H9 (cell line): ENCODE data around the gene PMIS2. TPM values are rescaled to one million over a fixed set of nuclear protein-coding genes. Genes with fewer than 3 reads are reported as not detected.

Experiments
- DNase-seq: peaks from one replicate; pipeline ENCODE4 v3.0.0-alpha.2; 2017
- H2AFZ ChIP-seq: one replicate; pipeline ENCODE4 v1.6.1; 2013; ENCODE audit warnings: mild to moderate bottlenecking, low read length, control low read depth, moderate library complexity
- H2AK5ac ChIP-seq: 2 replicates; pipeline ENCODE4 v1.6.1; 2013; ENCODE audit warnings: low read length, control low read depth, mixed read lengths; ENCODE audit not compliant: insufficient read length
- H2BK120ac ChIP-seq: one replicate; pipeline ENCODE4 v1.6.1; 2013; ENCODE audit warnings: low read depth, mild to moderate bottlenecking, low read length, control low read depth, inconsistent platforms; ENCODE audit not compliant: poor library complexity, severe bottlenecking
- H2BK12ac ChIP-seq: 2 replicates; pipeline ENCODE4 v1.6.1; 2013; ENCODE audit warnings: low read length, control low read depth, mixed read lengths, low read depth; ENCODE audit not compliant: insufficient read length
- H2BK15ac ChIP-seq: 2 replicates; pipeline ENCODE4 v1.6.1; 2013; ENCODE audit warnings: low read depth, low read length, control low read depth
- H2BK20ac ChIP-seq: one replicate; pipeline ENCODE4 v1.6.1; 2013; ENCODE audit warnings: low read depth, mild to moderate bottlenecking, low read length, control low read depth, inconsistent platforms; ENCODE audit not compliant: poor library complexity, severe bottlenecking
- H2BK5ac ChIP-seq: 2 replicates; pipeline ENCODE4 v1.6.1; 2013; ENCODE audit warnings: low read length, control low read depth, mixed read lengths; ENCODE audit not compliant: insufficient read length
- H3K14ac ChIP-seq: 2 replicates; pipeline ENCODE4 v1.6.1; 2013; ENCODE audit warnings: low read length, control low read depth; ENCODE audit not compliant: insufficient read depth
- H3K18ac ChIP-seq: 2 replicates; pipeline ENCODE4 v1.6.1; 2013; ENCODE audit warnings: low read depth, mild to moderate bottlenecking, mixed read lengths, low read length, control low read depth; ENCODE audit not compliant: insufficient read length
- H3K23ac ChIP-seq: 2 replicates; pipeline ENCODE4 v1.6.1; 2013; ENCODE audit warnings: low read length, control low read depth, mixed read lengths, low read depth; ENCODE audit not compliant: insufficient read length
- H3K23me2 ChIP-seq: 2 replicates; pipeline ENCODE4 v1.6.1; 2013; ENCODE audit warnings: low read depth, mild to moderate bottlenecking, mixed read lengths, low read length, control low read depth; ENCODE audit not compliant: insufficient read length, poor library complexity, severe bottlenecking
- H3K27ac ChIP-seq: 2 replicates; pipeline ENCODE4 v1.5.1; 2013; ENCODE audit warnings: low read length, control low read depth, mixed read lengths, low read depth; ENCODE audit not compliant: insufficient read length
- H3K27me3 ChIP-seq: 2 replicates; pipeline ENCODE4 v1.6.1; 2013; ENCODE audit warnings: low read length, control low read depth, inconsistent platforms; ENCODE audit not compliant: insufficient read depth
- H3K4ac ChIP-seq: 2 replicates; pipeline ENCODE4 v1.6.1; 2013; ENCODE audit warnings: low read depth, mild to moderate bottlenecking, control low read depth, inconsistent platforms, low read length, moderate library complexity
- H3K4me1 ChIP-seq: 2 replicates; pipeline ENCODE4 v1.6.1; 2013; ENCODE audit warnings: low read length, control low read depth, inconsistent platforms; ENCODE audit not compliant: insufficient read depth
- H3K4me2 ChIP-seq: 2 replicates; pipeline ENCODE4 v1.6.1; 2013; ENCODE audit warnings: low read length, control low read depth, mixed read lengths; ENCODE audit not compliant: insufficient read length, insufficient read depth
- H3K56ac ChIP-seq: 2 replicates; pipeline ENCODE4 v1.6.1; 2013; ENCODE audit warnings: low read depth, mild to moderate bottlenecking, mixed read lengths, low read length, control low read depth; ENCODE audit not compliant: insufficient read length
- H3K79me1 ChIP-seq: 2 replicates; pipeline ENCODE4 v1.6.1; 2013; ENCODE audit warnings: low read depth, mild to moderate bottlenecking, moderate library complexity, low read length, control low read depth, inconsistent platforms; ENCODE audit not compliant: insufficient read depth, poor library complexity, severe bottlenecking
- H3K79me2 ChIP-seq: 2 replicates; pipeline ENCODE4 v1.6.1; 2013; ENCODE audit warnings: low read length, control low read depth, inconsistent platforms; ENCODE audit not compliant: insufficient read depth
- H3K9ac ChIP-seq: 2 replicates; pipeline ENCODE4 v1.6.1; 2013; ENCODE audit warnings: low read length, control low read depth, mixed read lengths; ENCODE audit not compliant: insufficient read length; ENCODE audit errors: extremely low read depth
- H3K9me3 ChIP-seq: one replicate; pipeline ENCODE4 v1.6.1; 2013; ENCODE audit warnings: low read depth, low read length, inconsistent platforms; ENCODE audit not compliant: control insufficient read depth
- H3T11ph ChIP-seq: one replicate; pipeline ENCODE4 v1.6.1; 2013; ENCODE audit warnings: mild to moderate bottlenecking, low read length, control low read depth, inconsistent platforms
- H4K20me1 ChIP-seq: one replicate; pipeline ENCODE4 v1.6.1; 2013; ENCODE audit not compliant: control insufficient read depth, insufficient read length, insufficient read depth
- H4K5ac ChIP-seq: 2 replicates; pipeline ENCODE4 v1.6.1; 2013; ENCODE audit warnings: low read depth, mild to moderate bottlenecking, mixed read lengths, low read length, control low read depth; ENCODE audit not compliant: insufficient read length
- H4K8ac ChIP-seq: replicated peaks from 2 replicates; pipeline ENCODE4 v1.6.1; 2013; ENCODE audit warnings: low read length, control low read depth, mixed read lengths, low read depth; ENCODE audit not compliant: insufficient read length
- H4K91ac ChIP-seq: 2 replicates; pipeline ENCODE4 v1.6.1; 2013; ENCODE audit warnings: low read depth, mild to moderate bottlenecking, moderate library complexity, mixed read lengths, low read length, control low read depth; ENCODE audit not compliant: insufficient read length
- H3K27ac Mint-ChIP-seq, 3 experiments: 2 replicates in 2 of 3; 3 replicates in 1 of 3; pipeline ENCODE4 v1.8.0; 2020 to 2021; ENCODE audit warnings: mixed read lengths in 3 of 3, mild to moderate bottlenecking in 1 of 3, moderate library complexity in 1 of 3
- H3K27me3 Mint-ChIP-seq: 2 replicates; pipeline ENCODE4 v1.8.0; 2021; ENCODE audit warnings: low read depth, mild to moderate bottlenecking, moderate library complexity, mixed read lengths
- H3K36me3 Mint-ChIP-seq, 3 experiments: 2 replicates in 2 of 3; 3 replicates in 1 of 3; pipeline ENCODE4 v1.8.0; 2020 to 2021; ENCODE audit warnings: low read depth in 3 of 3, mixed read lengths in 3 of 3; ENCODE audit not compliant: insufficient read depth in 1 of 3
- H3K4me1 Mint-ChIP-seq, 2 experiments: 2 replicates each; pipeline ENCODE4 v1.8.0; 2020; ENCODE audit warnings: mixed read lengths in 2 of 2
- H3K4me3 Mint-ChIP-seq, 2 experiments: 2 replicates in 1 of 2; 3 replicates in 1 of 2; pipeline ENCODE4 v1.8.0; 2020 to 2021; ENCODE audit warnings: mild to moderate bottlenecking in 2 of 2, mixed read lengths in 2 of 2, moderate library complexity in 1 of 2
- H3K9me3 Mint-ChIP-seq, 2 experiments: 2 replicates in 1 of 2; 3 replicates in 1 of 2; pipeline ENCODE4 v1.8.0; 2020; ENCODE audit warnings: mild to moderate bottlenecking in 2 of 2, mixed read lengths in 2 of 2, moderate library complexity in 1 of 2
- CTCF ChIP-seq: fragments of 200-600 bp; sonication (generic); conservative IDR thresholded peaks from 3 replicates; pipeline ENCODE4 v1.8.0; 2021; ENCODE audit warnings: antibody characterized with exemption, mild to moderate bottlenecking
- WGBS: extraction: QIAGEN DNeasy Blood & Tissue Kit; methylation state at CpG from one replicate; pipeline ENCODE4 v1.1.7; 2013; ENCODE audit warnings: missing lambda C conversion rate, low lambda C conversion rate, mixed read lengths; ENCODE audit not compliant: insufficient read length; ENCODE audit errors: extremely low coverage; 5-methylcytosine and 5-hydroxymethylcytosine counted together
- total RNA-seq: library from RNA; stranded (reverse); gene quantifications from 2 replicates; pipeline ENCODE4 v1.2.1, GENCODE V29; 2021

Gene PMIS2
- total RNA-seq, 1 experiment from 2014 or later, result not detected

DNA sequence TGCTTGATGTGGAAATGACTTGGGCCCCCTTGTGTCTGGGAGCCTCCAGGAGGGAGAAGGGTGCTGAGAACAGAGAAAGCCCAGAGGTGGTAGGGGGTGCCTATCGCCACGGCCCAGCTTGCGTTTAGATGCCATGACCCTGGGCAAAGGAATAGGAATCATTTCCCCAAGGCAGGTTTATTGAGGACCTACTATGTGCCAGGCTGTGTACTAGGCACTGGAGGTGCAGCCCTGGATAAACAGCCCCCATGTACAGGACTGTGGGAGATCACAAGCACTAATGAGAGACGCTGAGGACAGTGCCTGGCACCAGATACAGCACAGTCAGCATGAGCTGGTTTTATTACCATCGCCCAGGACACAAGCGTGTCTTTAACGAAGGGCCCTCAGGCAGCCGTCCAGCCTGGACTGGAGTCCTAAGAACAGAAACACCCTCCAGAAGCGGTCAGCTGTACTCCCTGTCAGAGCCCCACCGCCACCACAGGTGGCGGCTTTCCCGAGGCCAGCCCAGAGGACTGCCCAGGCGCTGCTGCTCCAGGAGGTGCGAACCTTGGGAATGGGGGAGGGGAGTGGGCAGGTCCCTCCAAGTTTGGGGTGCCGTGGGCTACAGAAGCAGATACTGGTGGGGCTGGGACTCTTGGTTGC, 36.0 kb upstream of the PMIS2 start:
- no peak overlapping the region for H3K4ac ChIP-seq
- H2BK5ac ChIP-seq, result no peak overlapping the region
- DNase-seq, result no peak
- no peak overlapping the region for H4K5ac ChIP-seq
- no peaks in the 10 kb centered on the region for H3K27me3 ChIP-seq
- no peaks in the 10 kb centered on the region for H3K9me3 Mint-ChIP-seq
- no peak overlapping the region; a peak in 1 of 5 replicates for H3K4me3 Mint-ChIP-seq
- no peak overlapping the region for H2BK12ac ChIP-seq
- no peaks in the 10 kb centered on the region for H3K9me3 ChIP-seq
- no peak overlapping the region for H4K91ac ChIP-seq
- no peak for TF ChIP-seq CTCF
- no peak overlapping the region for H3T11ph ChIP-seq
- no peaks in the 10 kb centered on the region for H3K79me1 ChIP-seq
- H3K27ac ChIP-seq, result no peak overlapping the region
- H4K20me1 ChIP-seq, result no peaks in the 10 kb centered on the region
- H3K14ac ChIP-seq, result no peak overlapping the region
- H3K79me2 ChIP-seq, result no peaks in the 10 kb centered on the region
- H2BK20ac ChIP-seq, result no peak overlapping the region
- H2BK120ac ChIP-seq, result no peak overlapping the region
- peaks cover 7 to 39% (median 19%) of the 10 kb centered on the region in 3 experiments; a peak in 6 of 7 replicates for H3K36me3 Mint-ChIP-seq
- no peak overlapping the region for H3K56ac ChIP-seq
- H3K9ac ChIP-seq, result no peak overlapping the region
- no peak overlapping the region for H2BK15ac ChIP-seq
- peaks cover 6% of the 10 kb centered on the region for H3K23me2 ChIP-seq
- H3K23ac ChIP-seq, result no peak overlapping the region
- no peak overlapping the region for H3K4me2 ChIP-seq
- H3K27me3 Mint-ChIP-seq, result peaks cover 13% of the 10 kb centered on the region
- no peak overlapping the region for H4K8ac ChIP-seq
- no peaks in the 10 kb centered on the region for H3K4me1 ChIP-seq
- no peak overlapping the region for H2AK5ac ChIP-seq
- peaks cover 17 to 20% of the 10 kb centered on the region in 2 experiments for H3K4me1 Mint-ChIP-seq
- no peak overlapping the region for H3K18ac ChIP-seq
- H2AFZ ChIP-seq, result no peak overlapping the region
- H3K27ac Mint-ChIP-seq, result 0 out of 7 replicates have a peak overlapping the region, but pooled peaks of 1 of the 3 experiments have one; percentile 71
- WGBS, result no CpG with 5 or more reads among the region's 15 CpGs
